AML-193 (cell line): ENCODE measurements around the gene R3HDM1.
"Not testable (repeated sequence)": the region's sequence is repeated elsewhere in the genome, so short reads cannot be mapped to it uniquely, and the experiment has no call there.

ENCODE experiments used
- DNase-seq, 2 experiments: peaks; one replicate each; lab custom pipeline; 2025; lab: John Stamatoyannopoulos, UW

The R3HDM1 gene

GRCh38 chr2:135531231-135532197, at the start of gene R3HDM1:
Gene R3HDM1, plus strand, starts transcription at chr2:135531484. Its CDS starts 73,362 bp downstream, at chr2:135604846.
- peak; percentile 99 for DNase-seq

- DNase-seq = no peak
These were observed 45.8 kb upstream of the R3HDM1 start for GRCh38 chr2:135485441-135485840.

DNA sequence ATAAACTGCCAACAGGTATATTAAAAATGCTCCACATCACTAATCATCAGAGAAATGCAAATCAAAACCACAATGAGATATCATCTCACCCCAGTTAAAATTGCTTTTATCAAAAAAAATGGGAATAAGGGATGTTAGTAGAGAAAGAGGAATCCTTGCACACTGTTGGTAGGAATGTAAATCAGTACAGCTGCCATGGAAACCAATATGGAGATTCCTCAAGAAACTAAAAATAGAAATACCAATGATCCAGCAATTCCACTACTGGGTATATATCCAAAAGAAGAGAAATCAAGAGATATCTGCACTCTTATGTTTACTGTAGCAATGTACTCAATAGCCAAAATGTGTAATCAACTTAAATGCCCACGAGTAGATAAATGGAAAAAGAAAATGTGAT, 40.9 kb upstream of the R3HDM1 start:
- DNase-seq = no peak

GRCh38 chr2:135494503-135494902, 36.8 kb upstream of the R3HDM1 start:
- peak; percentile 14 to 34 for DNase-seq

DNA sequence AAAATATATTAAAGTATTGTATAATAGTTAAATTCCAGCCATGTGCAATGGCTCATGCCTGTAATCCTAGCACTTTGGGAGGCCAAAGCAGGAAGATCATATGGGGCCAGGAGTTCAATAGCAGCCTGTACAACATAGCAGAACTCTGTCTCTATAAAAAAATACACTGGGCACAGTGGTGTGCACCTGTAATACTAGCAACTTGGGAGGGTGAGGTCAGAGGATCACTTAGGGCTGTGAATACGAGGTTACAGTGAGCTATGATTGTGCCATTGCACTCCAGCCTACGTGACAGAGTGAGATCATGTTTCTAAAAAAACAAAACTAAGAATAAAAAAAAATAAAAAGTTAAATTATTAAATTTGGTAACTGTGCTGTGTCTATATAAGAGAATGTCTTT, 36.4 kb upstream of the R3HDM1 start:
- no peak for DNase-seq

GRCh38 chr2:135498588-135498987, 32.7 kb upstream of the R3HDM1 start:
- DNase-seq = not testable (repeated sequence)

GRCh38 chr2:135504811-135505210, 26.5 kb upstream of the R3HDM1 start:
- no peak for DNase-seq

- DNase-seq = no peak
These were observed 20.7 kb upstream of the R3HDM1 start for GRCh38 chr2:135510577-135510976.

GRCh38 chr2:135512099-135512498, 19.2 kb upstream of the R3HDM1 start:
- no peak for DNase-seq

- DNase-seq = no peak
These were observed 5.5 kb upstream of the R3HDM1 start for GRCh38 chr2:135525786-135526185.

DNA sequence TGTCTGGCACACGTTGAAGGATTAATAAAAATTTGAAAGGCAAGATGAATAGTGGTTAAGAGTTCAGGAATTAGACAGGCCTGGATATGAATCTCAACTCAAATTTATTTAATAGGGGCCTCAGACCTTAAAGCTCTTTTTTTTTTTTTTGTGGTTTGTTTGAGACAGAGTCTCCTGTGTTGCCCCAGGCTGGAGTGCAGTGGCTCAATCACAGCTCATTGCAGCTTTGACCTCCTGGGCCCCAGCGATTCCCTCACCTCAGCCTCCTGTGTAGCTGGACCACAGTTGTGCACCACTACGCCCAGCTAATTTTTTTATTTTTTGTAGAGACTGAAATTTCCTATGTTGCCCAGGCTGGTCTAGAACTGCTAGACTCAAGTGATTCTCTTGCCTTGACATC, 3.3 kb upstream of the R3HDM1 start:
- DNase-seq = no peak

- peak; percentile 98 for DNase-seq
These were observed 712 bp upstream of the R3HDM1 start, which contains the start of gene ZRANB3 for GRCh38 chr2:135530313-135531230. Gene ZRANB3, minus strand, starts transcription at chr2:135531218.

- no peak for DNase-seq
These were observed 1.3 kb downstream of the R3HDM1 start for GRCh38 chr2:135532581-135532980.

GRCh38 chr2:135533545-135533944, 2.3 kb downstream of the R3HDM1 start:
- not testable (repeated sequence) for DNase-seq

- DNase-seq = no peak
These were observed 15.2 kb downstream of the R3HDM1 start for GRCh38 chr2:135546436-135546835.

DNA sequence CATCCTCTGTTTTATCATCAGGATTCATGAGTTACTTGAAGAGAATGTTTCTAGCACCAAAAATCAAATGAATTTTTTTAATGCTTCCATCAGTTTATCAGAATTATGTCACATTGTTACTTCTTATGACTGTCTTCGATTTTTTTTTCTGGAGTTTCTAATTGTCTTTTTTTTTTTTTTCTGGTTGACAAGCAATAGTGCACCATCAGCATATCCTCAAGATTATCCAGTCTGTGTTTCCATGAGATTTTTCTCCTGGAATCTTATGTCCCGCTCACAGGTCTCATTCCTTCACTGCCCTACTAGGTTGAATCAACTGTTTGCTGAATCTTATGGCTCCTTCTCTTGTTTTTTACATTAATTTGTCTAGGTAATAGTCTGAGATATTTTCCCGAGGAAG, 16.0 kb downstream of the R3HDM1 start:
- DNase-seq = no peak

DNA sequence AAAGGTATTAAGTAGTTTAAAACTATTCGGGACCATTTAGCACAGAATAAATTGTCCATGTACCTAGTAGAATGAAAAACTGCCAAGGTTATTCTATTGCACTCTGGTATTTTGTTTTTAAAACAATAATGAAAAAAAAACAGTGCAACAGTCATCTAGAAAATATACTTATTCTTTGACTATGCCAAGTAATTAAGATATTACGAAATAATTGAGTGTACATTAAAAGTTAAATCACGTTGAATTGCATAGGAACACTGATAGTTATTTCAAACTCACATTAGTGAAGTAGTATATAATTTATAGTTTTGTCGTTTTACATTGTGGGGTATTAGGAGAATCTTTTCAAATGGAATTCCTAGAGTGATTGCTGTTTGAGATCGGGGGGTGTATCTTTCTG, 20.1 kb downstream of the R3HDM1 start:
- DNase-seq = no peak

GRCh38 chr2:135552887-135553286, 21.6 kb downstream of the R3HDM1 start:
- DNase-seq = no peak

GRCh38 chr2:135555311-135555710, 24.0 kb downstream of the R3HDM1 start:
- DNase-seq = no peak

GRCh38 chr2:135557530-135557929, 26.2 kb downstream of the R3HDM1 start:
- DNase-seq = no peak

DNA sequence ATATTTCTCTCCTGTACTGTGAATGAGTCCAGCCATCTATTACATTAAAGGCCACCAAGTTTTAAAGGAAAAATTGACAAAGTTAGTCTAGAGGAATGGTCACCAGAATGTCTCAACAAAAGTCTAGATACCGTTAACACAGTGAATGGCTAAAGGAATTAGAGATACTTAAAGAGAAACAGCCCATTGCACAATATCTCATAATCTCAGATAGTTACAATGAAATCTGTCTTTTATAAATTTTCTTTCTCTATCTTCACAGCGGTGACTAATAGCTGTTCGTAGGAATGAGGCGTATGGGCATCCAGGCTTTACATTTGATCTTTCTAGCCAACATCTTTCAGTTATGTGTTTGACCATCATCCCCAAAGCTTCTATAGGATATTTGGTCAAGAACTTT, 30.6 kb downstream of the R3HDM1 start:
- DNase-seq = no peak

GRCh38 chr2:135563793-135564192, 32.5 kb downstream of the R3HDM1 start:
- no peak for DNase-seq

DNA sequence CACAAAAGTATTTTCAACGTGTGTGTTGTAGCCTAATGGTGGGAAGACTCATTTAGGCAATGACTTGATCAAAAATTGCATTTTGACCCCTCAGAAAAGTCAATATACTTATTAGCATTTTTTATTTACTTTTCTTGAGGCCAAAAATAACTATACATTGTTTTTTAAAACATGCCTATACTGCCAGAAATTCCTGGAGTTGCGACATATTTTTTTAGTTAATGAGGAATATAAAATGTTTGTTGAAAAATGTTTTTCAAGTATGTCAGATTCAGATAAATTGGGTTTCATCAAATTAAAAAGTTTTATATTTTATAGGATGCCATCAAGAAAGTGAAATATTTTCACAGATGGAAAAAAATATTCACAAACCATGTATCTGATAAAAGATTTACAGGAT, 39.6 kb downstream of the R3HDM1 start:
- DNase-seq = no peak
